Panc1 (cell line): ENCODE measurements around the gene IGSF21. TPM values are rescaled to one million over a fixed set of nuclear protein-coding genes. Genes with fewer than 3 reads are reported as not detected.

Experiments
- ATAC-seq: fragments of 200-7000 bp; cut with Tn5 transposase; 2 replicates; pipeline ENCODE4 v1.9.1; 2020; ENCODE audit warnings: mild to moderate bottlenecking, moderate library complexity
- BruUV-seq: library from RNA; stranded (reverse); fragments of 400-500 nt; replicated peaks from 2 replicates; lab custom pipeline; 2021; lab: Mats Ljungman, UMichigan
- CTCF ChIA-PET: fragments of 300-600 bp; sonication (Branson Sonifier 250); formaldehyde crosslinking; loops from one replicate; lab custom pipeline; 2022; ENCODE audit warnings: antibody characterized with exemption; lab: Charles Lee
- POLR2A ChIA-PET: fragments of 300-600 bp; sonication (Branson Sonifier 250); formaldehyde crosslinking; loops from one replicate; lab custom pipeline; 2022; ENCODE audit warnings: antibody characterized with exemption; lab: Charles Lee
- DNase-seq: peaks from one replicate; pipeline ENCODE4 v3.0.0-alpha.2; 2010; ENCODE audit warnings: low read depth, low spot score
- H3K27ac ChIP-seq: 2 replicates; pipeline ENCODE4 v1.5.1; 2011; ENCODE audit warnings: mild to moderate bottlenecking, low read length, inconsistent platforms
- H3K27me3 ChIP-seq: fragments of 200-500 bp; sonication (Bioruptor generic); 2 replicates; pipeline ENCODE4 v1.6.0; 2014; ENCODE audit warnings: low read length, inconsistent platforms; ENCODE audit not compliant: control insufficient read depth, insufficient read depth
- H3K36me3 ChIP-seq: fragments of 200-500 bp; sonication (Bioruptor generic); 2 replicates; pipeline ENCODE4 v1.5.1; 2014; ENCODE audit warnings: inconsistent platforms, mild to moderate bottlenecking, low read length, moderate library complexity; ENCODE audit not compliant: control insufficient read depth, insufficient read depth
- H3K4me1 ChIP-seq: 2 replicates; pipeline ENCODE4 v1.5.1; 2011; ENCODE audit warnings: inconsistent platforms, mild to moderate bottlenecking, low read length, moderate library complexity; ENCODE audit not compliant: control insufficient read depth, insufficient read depth
- H3K4me3 ChIP-seq, 2 experiments: 2 replicates each; pipeline ENCODE4 v1.5.1; 2011 to 2012; ENCODE audit warnings: low read depth in 2 of 2, low read length in 2 of 2, mild to moderate bottlenecking in 2 of 2, inconsistent platforms in 1 of 2, moderate library complexity in 1 of 2
- H3K9me3 ChIP-seq: fragments of 200-500 bp; sonication (Bioruptor generic); 2 replicates; pipeline ENCODE4 v1.5.1; 2014; ENCODE audit warnings: low read depth, mild to moderate bottlenecking, inconsistent platforms, low read length, moderate library complexity; ENCODE audit not compliant: control insufficient read depth, insufficient read depth
- CTCF ChIP-seq: fragments of 450-650 bp; IDR thresholded peaks from 2 replicates; pipeline ENCODE4 v1.5.1; 2017; ENCODE audit warnings: mild to moderate bottlenecking
- POLR2AphosphoS5 ChIP-seq: IDR thresholded peaks from 2 replicates; pipeline ENCODE4 v1.6.1; 2012; ENCODE audit warnings: mild to moderate bottlenecking, low read depth, low read length, moderate library complexity
- REST ChIP-seq, 2 experiments: IDR thresholded peaks; 2 replicates each; pipeline ENCODE4 v1.6.1; 2011 to 2012; ENCODE audit warnings: low read depth in 2 of 2, control low read depth in 1 of 2, low read length in 1 of 2, mild to moderate bottlenecking in 1 of 2, moderate library complexity in 1 of 2; ENCODE audit not compliant: insufficient read depth in 1 of 2
- SIN3A ChIP-seq: IDR thresholded peaks from 2 replicates; pipeline ENCODE4 v1.6.1; 2012; ENCODE audit warnings: low read depth, mild to moderate bottlenecking, low read length, moderate library complexity, borderline replicate concordance; ENCODE audit not compliant: insufficient read depth
- TCF7L2 ChIP-seq: IDR thresholded peaks from 2 replicates; pipeline ENCODE4 v1.6.1; 2011; ENCODE audit warnings: mild to moderate bottlenecking, low read depth, low read length, inconsistent platforms
- in situ Hi-C: cut with HindIII; loops from 2 replicates; pipeline ENCODE4 v1.10.0; 2016; ENCODE audit warnings: low sequenced_read_pairs, low pct_unique_long_range_greater_than_20kb
- intact Hi-C: fragments of 100-400 bp; cut with micrococcal nuclease; formaldehyde crosslinking; loops from one replicate; pipeline ENCODE4 v1.10.0; 2022; ENCODE audit not compliant: unreplicated experiment
- total RNA-seq: library from RNA; stranded (reverse); gene quantifications from one replicate; pipeline ENCODE4 v1.2.1, GENCODE V29; 2021; ENCODE audit not compliant: unreplicated experiment

IGSF21 gene
- total RNA-seq, 1 experiment from 2014 or later, result not detected

- Histone ChIP-seq H3K36me3 (no peaks in the 10 kb centered on the region), H3K4me1 (no peaks in the 10 kb centered on the region), H3K27ac (no peak overlapping the region), H3K9me3 (no peaks in the 10 kb centered on the region), H3K4me3 (no peak overlapping the region), H3K27me3 (peaks cover 21% of the 10 kb centered on the region)
- no TSS peak for BruUV-seq
- intact Hi-C loops, result no loop called here
- in situ Hi-C loops, result no loop called here
- ATAC-seq (no peak), DNase-seq (no peak)
- no peak for TF ChIP-seq TCF7L2
- TF ChIP-seq REST (IDR thresholded peaks at IDR 0.05; ENCODE audit: insufficient read depth in 1 of 2, low read depth in 2 of 2, low read length in 1 of 2), result no peak
- no peak for TF ChIP-seq CTCF
- TF ChIP-seq SIN3A, result no peak
- TF ChIP-seq POLR2AphosphoS5, result no peak
- POLR2A ChIA-PET, result no interaction called here
- CTCF ChIA-PET, result no interaction called here
These were observed 96.0 kb downstream of the IGSF21 start for GRCh38 chr1:18203645-18204044.

GRCh38 chr1:18204575-18204974 is 97.0 kb downstream of the IGSF21 start:
- ChIA-PET CTCF (no interaction called here), POLR2A (no interaction called here)
- Histone ChIP-seq H3K4me3 (no peak overlapping the region), H3K4me1 (no peaks in the 10 kb centered on the region), H3K36me3 (no peaks in the 10 kb centered on the region), H3K27ac (no peak overlapping the region), H3K9me3 (no peaks in the 10 kb centered on the region), H3K27me3 (peaks cover 19% of the 10 kb centered on the region)
- ATAC-seq (no peak), DNase-seq (no peak)
- BruUV-seq, result no TSS peak
- intact Hi-C loops, result no loop called here
- TF ChIP-seq POLR2AphosphoS5 (no peak), TCF7L2 (no peak), SIN3A (no peak)
- in situ Hi-C loops, result no loop called here

- TF ChIP-seq SIN3A (no peak), REST (IDR thresholded peaks at IDR 0.05; ENCODE audit: insufficient read depth in 1 of 2, low read depth in 2 of 2, low read length in 1 of 2) (no peak), TCF7L2 (no peak), POLR2AphosphoS5 (no peak), CTCF (no peak)
- BruUV-seq, result no TSS peak
- ChIA-PET POLR2A (no interaction called here), CTCF (no interaction called here)
- intact Hi-C loops, result no loop called here
- in situ Hi-C loops, result no loop called here
- DNase-seq (no peak), ATAC-seq (no peak)
- Histone ChIP-seq H3K9me3 (no peaks in the 10 kb centered on the region), H3K4me3 (no peak overlapping the region), H3K27me3 (peaks cover 19% of the 10 kb centered on the region), H3K4me1 (no peaks in the 10 kb centered on the region), H3K36me3 (no peaks in the 10 kb centered on the region), H3K27ac (no peak overlapping the region)
These were observed 97.7 kb downstream of the IGSF21 start for GRCh38 chr1:18205319-18205718.
